ENCODE results near the gene CFAP100. TPM values are rescaled to one million over a fixed set of nuclear protein-coding genes. Genes with fewer than 3 reads are reported as not detected.

CFAP100 gene
- total and polyA plus RNA-seq, 2 experiments from 2014 or later: not detected

GRCh38 chr3:126358038-126358815 lies 36.5 kb upstream of the CFAP100 start:
- Histone ChIP-seq H3K36me3 (replicated peaks; ENCODE audit: insufficient read depth, low read depth) (no peaks in the 10 kb centered on the region), H3K27me3 (peaks cover 31% of the 10 kb centered on the region), H3K4me1 (ENCODE audit: insufficient read depth) (peaks cover 17% of the 10 kb centered on the region), H3K79me2 (peaks cover 3% of the 10 kb centered on the region), H3K4me2 (peak overlapping the region; percentile 100), H2AFZ (peak overlapping the region; percentile 85), H3K9me3 (ENCODE audit: low read depth) (no peaks in the 10 kb centered on the region), H3K4me3 (peak overlapping the region; percentile 55), H3K27ac (no peak overlapping the region), H4K20me1 (ENCODE audit: insufficient read depth, poor library complexity, severe bottlenecking) (no peaks in the 10 kb centered on the region), H3K9me2 (replicated peaks; ENCODE audit: insufficient read depth) (no peaks in the 10 kb centered on the region)
- no peak for DNase-seq (ENCODE audit: low spot score)
- WGBS (ENCODE audit: low lambda C conversion rate, missing lambda C conversion rate): 8% methylated on average over 11 of the region's 11 CpGs
- TF ChIP-seq EZH2 (IDR thresholded peaks at IDR 0.05; ENCODE audit: borderline replicate concordance) (no peak), EZH2phosphoT487 (IDR thresholded peaks at IDR 0.05; ENCODE audit: low read depth, severe bottlenecking, unreplicated experiment) (no peak)
- TF ChIP-seq, protein P1, sequence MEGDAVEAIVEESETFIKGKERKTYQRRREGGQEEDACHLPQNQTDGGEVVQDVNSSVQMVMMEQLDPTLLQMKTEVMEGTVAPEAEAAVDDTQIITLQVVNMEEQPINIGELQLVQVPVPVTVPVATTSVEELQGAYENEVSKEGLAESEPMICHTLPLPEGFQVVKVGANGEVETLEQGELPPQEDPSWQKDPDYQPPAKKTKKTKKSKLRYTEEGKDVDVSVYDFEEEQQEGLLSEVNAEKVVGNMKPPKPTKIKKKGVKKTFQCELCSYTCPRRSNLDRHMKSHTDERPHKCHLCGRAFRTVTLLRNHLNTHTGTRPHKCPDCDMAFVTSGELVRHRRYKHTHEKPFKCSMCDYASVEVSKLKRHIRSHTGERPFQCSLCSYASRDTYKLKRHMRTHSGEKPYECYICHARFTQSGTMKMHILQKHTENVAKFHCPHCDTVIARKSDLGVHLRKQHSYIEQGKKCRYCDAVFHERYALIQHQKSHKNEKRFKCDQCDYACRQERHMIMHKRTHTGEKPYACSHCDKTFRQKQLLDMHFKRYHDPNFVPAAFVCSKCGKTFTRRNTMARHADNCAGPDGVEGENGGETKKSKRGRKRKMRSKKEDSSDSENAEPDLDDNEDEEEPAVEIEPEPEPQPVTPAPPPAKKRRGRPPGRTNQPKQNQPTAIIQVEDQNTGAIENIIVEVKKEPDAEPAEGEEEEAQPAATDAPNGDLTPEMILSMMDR (IDR thresholded peaks at IDR 0.05; ENCODE audit: poor library complexity): no peak

DNA sequence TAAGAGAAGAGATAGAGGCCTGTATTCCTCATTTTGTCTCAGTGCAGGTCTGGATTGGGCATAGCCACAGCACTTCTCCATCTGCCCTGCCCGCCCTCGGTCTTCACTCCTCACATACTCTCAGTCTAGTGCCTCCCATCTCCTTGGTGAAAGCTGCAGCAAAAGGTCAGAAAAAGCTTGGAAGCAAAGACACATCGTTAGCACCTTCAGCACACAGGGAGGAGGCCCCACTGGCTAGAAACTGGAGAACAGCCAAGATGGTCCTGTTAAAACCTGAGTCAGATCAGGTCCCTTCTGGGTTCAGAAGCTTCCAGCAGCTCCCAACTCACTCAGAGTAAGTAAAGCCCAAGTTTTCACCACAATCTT lies 35.9 kb upstream of the CFAP100 start:
- Histone ChIP-seq H3K9me2 (replicated peaks; ENCODE audit: insufficient read depth) (no peaks in the 10 kb centered on the region), H2AFZ (no peak overlapping the region), H3K4me2 (no peak overlapping the region), H3K36me3 (replicated peaks; ENCODE audit: insufficient read depth, low read depth) (no peaks in the 10 kb centered on the region), H3K79me2 (peaks cover 3% of the 10 kb centered on the region), H3K4me1 (ENCODE audit: insufficient read depth) (peaks cover 17% of the 10 kb centered on the region), H3K9me3 (ENCODE audit: low read depth) (no peaks in the 10 kb centered on the region), H3K27me3 (peaks cover 31% of the 10 kb centered on the region), H3K27ac (no peak overlapping the region), H3K4me3 (no peak overlapping the region), H4K20me1 (ENCODE audit: insufficient read depth, poor library complexity, severe bottlenecking) (no peaks in the 10 kb centered on the region)
- DNase-seq (ENCODE audit: low spot score): no peak
- WGBS (ENCODE audit: low lambda C conversion rate, missing lambda C conversion rate): 59% methylated on average over 3 of the region's 3 CpGs
- no peak for TF ChIP-seq EZH2phosphoT487 (IDR thresholded peaks at IDR 0.05; ENCODE audit: low read depth, severe bottlenecking, unreplicated experiment)
- TF ChIP-seq EZH2 (IDR thresholded peaks at IDR 0.05; ENCODE audit: borderline replicate concordance): no peak
- TF ChIP-seq, protein P1 (IDR thresholded peaks at IDR 0.05; ENCODE audit: poor library complexity): no peak

DNA sequence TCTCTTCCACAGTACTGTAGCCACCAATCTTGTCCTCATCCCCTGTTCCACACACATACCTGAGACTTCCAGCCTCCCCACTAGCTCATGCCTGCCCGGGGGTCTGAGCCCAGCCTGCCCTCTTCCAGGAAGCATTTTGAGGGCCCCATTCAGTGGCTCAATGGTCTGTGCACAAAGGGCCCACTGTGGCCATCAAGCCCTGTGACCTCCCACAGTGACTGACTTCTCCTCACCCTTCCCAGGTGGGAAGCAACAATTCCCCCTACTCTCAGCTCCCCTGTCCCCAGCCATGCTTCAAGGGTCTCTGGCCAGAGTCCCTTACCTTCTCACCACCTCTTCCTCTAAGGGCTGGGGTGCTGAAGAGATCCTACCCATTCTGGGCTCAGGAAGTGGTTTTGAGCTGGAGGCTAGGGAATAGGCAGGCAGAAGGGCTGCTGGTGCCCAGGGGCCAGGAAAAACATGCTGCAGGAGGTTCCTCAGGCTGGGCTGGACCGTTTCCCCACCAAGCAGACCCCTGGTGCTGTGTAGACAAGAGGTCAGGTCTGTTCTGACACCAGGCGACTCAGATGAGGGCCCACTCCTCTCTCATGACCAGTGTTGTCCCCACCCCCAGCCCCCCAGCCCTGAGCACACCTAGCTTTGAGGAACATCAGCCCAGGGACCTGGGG lies 34.5 kb upstream of the CFAP100 start:
- Histone ChIP-seq H3K4me2 (no peak overlapping the region), H2AFZ (no peak overlapping the region), H3K9me2 (replicated peaks; ENCODE audit: insufficient read depth) (no peaks in the 10 kb centered on the region), H3K9me3 (ENCODE audit: low read depth) (no peaks in the 10 kb centered on the region), H3K27me3 (peaks cover 31% of the 10 kb centered on the region), H3K79me2 (no peaks in the 10 kb centered on the region), H3K4me3 (no peak overlapping the region), H3K36me3 (replicated peaks; ENCODE audit: insufficient read depth, low read depth) (no peaks in the 10 kb centered on the region), H4K20me1 (ENCODE audit: insufficient read depth, poor library complexity, severe bottlenecking) (no peaks in the 10 kb centered on the region), H3K27ac (no peak overlapping the region), H3K4me1 (ENCODE audit: insufficient read depth) (peaks cover 13% of the 10 kb centered on the region)
- DNase-seq (ENCODE audit: low spot score): no peak
- TF ChIP-seq, protein P1 (IDR thresholded peaks at IDR 0.05; ENCODE audit: poor library complexity): no peak
- TF ChIP-seq EZH2 (IDR thresholded peaks at IDR 0.05; ENCODE audit: borderline replicate concordance) (no peak), EZH2phosphoT487 (IDR thresholded peaks at IDR 0.05; ENCODE audit: low read depth, severe bottlenecking, unreplicated experiment) (no peak)
- 91% methylated on average over 3 of the region's 3 CpGs for WGBS (ENCODE audit: low lambda C conversion rate, missing lambda C conversion rate)

All from hepatocyte (in vitro differentiated cells).